Keratinocyte (primary cell): ENCODE data around the gene WDR33. TPM values are rescaled to one million over a fixed set of nuclear protein-coding genes. Genes with fewer than 3 reads are reported as not detected.
A peak's percentile ranks its signal among the peaks of the same experiment; 100 is the strongest.

Source experiments
- DNase-seq: peaks from one replicate; pipeline ENCODE4 v3.0.0-alpha.2; 2011; ENCODE audit warnings: low read depth, missing footprints, low spot score
- FAIRE-seq: peaks from 2 replicates; lab custom pipeline; 2011; peaks lifted over from hg19 to GRCh38; lab: Jason Lieb, UNC
- H2AFZ ChIP-seq: 2 replicates; pipeline ENCODE4 v1.6.0; 2012; ENCODE audit warnings: low read length, control low read depth, inconsistent platforms; ENCODE audit not compliant: control insufficient read depth
- H3K27ac ChIP-seq: 2 replicates; pipeline ENCODE4 v1.5.1; 2011; ENCODE audit warnings: low read length; ENCODE audit not compliant: control insufficient read depth, insufficient read depth
- H3K27me3 ChIP-seq: 3 replicates; pipeline ENCODE4 v1.6.0; 2011; ENCODE audit warnings: low read length; ENCODE audit not compliant: control insufficient read depth, insufficient read depth; ENCODE audit errors: extremely low read depth
- H3K36me3 ChIP-seq, 2 experiments: 2 replicates in 1 of 2; 3 replicates in 1 of 2; pipeline ENCODE4 v1.5.1; 2011; ENCODE audit warnings: low read length in 2 of 2, mild to moderate bottlenecking in 1 of 2; ENCODE audit not compliant: control insufficient read depth in 2 of 2, insufficient read depth in 2 of 2; ENCODE audit errors: extremely low read depth in 1 of 2
- H3K4me1 ChIP-seq: 3 replicates; pipeline ENCODE4 v1.5.1; 2011; ENCODE audit warnings: low read length; ENCODE audit not compliant: control insufficient read depth, insufficient read depth; ENCODE audit errors: extremely low read depth
- H3K4me2 ChIP-seq: 3 replicates; pipeline ENCODE4 v1.6.0; 2011; ENCODE audit warnings: low read depth, low read length; ENCODE audit not compliant: control insufficient read depth, insufficient read depth; ENCODE audit errors: extremely low read depth
- H3K4me3 ChIP-seq, 3 experiments: fragments of 200-600 bp in 1 of 3; sonication (generic) in 1 of 3; 2 replicates in 2 of 3; 3 replicates in 1 of 3; pipeline ENCODE4 v1.5.1; 2011 to 2016; ENCODE audit warnings: low read length in 3 of 3, mild to moderate bottlenecking in 3 of 3, control low read depth in 2 of 3, inconsistent platforms in 1 of 3, low read depth in 1 of 3, mixed read lengths in 1 of 3, mixed run types in 1 of 3, moderate library complexity in 1 of 3; ENCODE audit not compliant: control insufficient read depth in 2 of 3, insufficient read depth in 2 of 3; ENCODE audit errors: extremely low read depth in 1 of 3
- H3K79me2 ChIP-seq: 2 replicates; pipeline ENCODE4 v1.6.0; 2012; ENCODE audit warnings: low read length; ENCODE audit not compliant: control insufficient read depth, insufficient read depth
- H3K9ac ChIP-seq: 3 replicates; pipeline ENCODE4 v1.6.0; 2011; ENCODE audit warnings: low read length; ENCODE audit not compliant: control insufficient read depth, insufficient read depth; ENCODE audit errors: extremely low read depth
- H3K9me1 ChIP-seq: 3 replicates; pipeline ENCODE4 v1.6.0; 2011; ENCODE audit warnings: low read length; ENCODE audit not compliant: control insufficient read depth, insufficient read depth; ENCODE audit errors: extremely low read depth
- H3K9me3 ChIP-seq: 2 replicates; pipeline ENCODE4 v1.5.1; 2012; ENCODE audit warnings: low read depth, low read length; ENCODE audit not compliant: control insufficient read depth
- H4K20me1 ChIP-seq: 3 replicates; pipeline ENCODE4 v1.6.0; 2011; ENCODE audit warnings: low read length; ENCODE audit not compliant: control insufficient read depth, insufficient read depth; ENCODE audit errors: extremely low read depth
- CTCF ChIP-seq, 3 experiments: IDR thresholded peaks in 1 of 3; conservative IDR thresholded peaks in 1 of 3; optimal IDR thresholded peaks in 1 of 3; 2 replicates in 2 of 3; 3 replicates in 1 of 3; pipeline versions ENCODE3 to v1.5.1; 2011; ENCODE audit warnings: low read length in 3 of 3, mild to moderate bottlenecking in 3 of 3, moderate library complexity in 2 of 3, control low read depth in 1 of 3, inconsistent platforms in 1 of 3; ENCODE audit not compliant: insufficient read depth in 2 of 3; ENCODE audit errors: extremely low read depth in 1 of 3
- EZH2 ChIP-seq: IDR thresholded peaks from one replicate; pipeline ENCODE4 v1.6.1; 2012; ENCODE audit warnings: inconsistent platforms, mild to moderate bottlenecking, low read length, moderate library complexity
- dilution Hi-C: fragments of 300-500 bp; cut with MboI; formaldehyde crosslinking; loops from one replicate; pipeline ENCODE4 v1.7.0; 2020; ENCODE audit warnings: low sequenced_read_pairs; ENCODE audit not compliant: extremely low pct_ligation_motif_present
- polyA plus RNA-seq, 5 experiments: library from polyadenylated mRNA; depleted of rRNA in 3 of 5; stranded (reverse) in 3 of 5; stranded (forward) in 1 of 5; unstranded in 1 of 5; fragments of >200 nt; gene quantifications; 1 replicate in 1 of 5; 2 replicates in 3 of 5; 3 replicates in 1 of 5; pipeline versions ENCODE4 v1.2.1 to v1.2.3, GENCODE V29; 2011 to 2012; ENCODE audit warnings: missing spikeins in 2 of 5, low read depth in 1 of 5, low replicate concordance in 1 of 5

The WDR33 gene
- polyA plus RNA-seq, 1 donor (not counting 4 experiments of a cell fraction or from before 2014, with no cell fraction given), result 44.5 TPM

GRCh38 chr2:127701193-127701650 lies 109.7 kb downstream of the WDR33 start, which contains the start of gene SFT2D3:
TSS of gene SFT2D3 (plus strand) at chr2:127701497. CDS start at chr2:127701529, 32 bp downstream.
- Histone ChIP-seq H3K79me2 (peaks cover 12% of the 10 kb centered on the region), H3K9me3 (no peaks in the 10 kb centered on the region), H3K9me1 (no peaks in the 10 kb centered on the region), H3K9ac (peak within 1 kb of the TSS; percentile 80), H4K20me1 (no peaks in the 10 kb centered on the region), H3K27me3 (no peaks in the 10 kb centered on the region), H3K4me2 (peak within 1 kb of the TSS; percentile 97), H3K36me3 (peaks cover 0 to 6% of the 10 kb centered on the region in 2 experiments), H3K4me1 (peaks cover 20% of the 10 kb centered on the region), H3K4me3 (peak within 1 kb of the TSS; percentile 56 to 91 (median 75)), H3K27ac (peak within 1 kb of the TSS; percentile 85), H2AFZ (peak within 1 kb of the TSS; percentile 98)
- FAIRE-seq, result no peak
- dilution Hi-C loops, result no loop called here
- no peak for TF ChIP-seq EZH2
- TF ChIP-seq CTCF (optimal IDR thresholded peaks at IDR 0.05 in 1 of 3, IDR thresholded peaks at IDR 0.05 in 1 of 3, conservative IDR thresholded peaks at IDR 0.05 in 1 of 3; ENCODE audit: extremely low read depth in 1 of 3, insufficient read depth in 2 of 3, low read length in 3 of 3), result no peak
- peak; percentile 36 for DNase-seq

- peak overlapping the region; percentile 97 for H3K4me2 ChIP-seq
- peaks cover 12% of the 10 kb centered on the region for H3K79me2 ChIP-seq
- peaks cover 20% of the 10 kb centered on the region for H3K4me1 ChIP-seq
- peak overlapping the region; percentile 80 for H3K9ac ChIP-seq
- dilution Hi-C loops, result no loop called here
- H3K9me1 ChIP-seq, result no peaks in the 10 kb centered on the region
- no peaks in the 10 kb centered on the region for H3K9me3 ChIP-seq
- peaks cover 0 to 3% of the 10 kb centered on the region in 2 experiments for H3K36me3 ChIP-seq
- DNase-seq (no peak), FAIRE-seq (no peak)
- H3K4me3 ChIP-seq, result peak overlapping the region; percentile 56 to 91 (median 75)
- peak overlapping the region; percentile 98 for H2AFZ ChIP-seq
- H4K20me1 ChIP-seq, result no peaks in the 10 kb centered on the region
- peak overlapping the region; percentile 85 for H3K27ac ChIP-seq
- H3K27me3 ChIP-seq, result no peaks in the 10 kb centered on the region
- TF ChIP-seq EZH2 (no peak), CTCF (optimal IDR thresholded peaks at IDR 0.05 in 1 of 3, IDR thresholded peaks at IDR 0.05 in 1 of 3, conservative IDR thresholded peaks at IDR 0.05 in 1 of 3; ENCODE audit: extremely low read depth in 1 of 3, insufficient read depth in 2 of 3, low read length in 3 of 3) (no peak)
Measured at GRCh38 chr2:127700527-127701192, 110.3 kb downstream of the WDR33 start.
